DMS53 treated with DMSO at 0.1 percent for 48 hours (cell line): ENCODE results near the gene KIF17.

ENCODE experiments used
- DNase-seq: peaks from one replicate; lab custom pipeline; 2025; ENCODE audit not compliant: unreplicated experiment; lab: John Stamatoyannopoulos, UW

The KIF17 gene

GRCh38 chr1:20626524-20626923, 91.3 kb downstream of the KIF17 start:
- no peak for DNase-seq

- no peak for DNase-seq
Measured at GRCh38 chr1:20626098-20626427, 91.7 kb downstream of the KIF17 start.

- DNase-seq: no peak
Measured at GRCh38 chr1:20625176-20626097, 92.4 kb downstream of the KIF17 start.

DNA sequence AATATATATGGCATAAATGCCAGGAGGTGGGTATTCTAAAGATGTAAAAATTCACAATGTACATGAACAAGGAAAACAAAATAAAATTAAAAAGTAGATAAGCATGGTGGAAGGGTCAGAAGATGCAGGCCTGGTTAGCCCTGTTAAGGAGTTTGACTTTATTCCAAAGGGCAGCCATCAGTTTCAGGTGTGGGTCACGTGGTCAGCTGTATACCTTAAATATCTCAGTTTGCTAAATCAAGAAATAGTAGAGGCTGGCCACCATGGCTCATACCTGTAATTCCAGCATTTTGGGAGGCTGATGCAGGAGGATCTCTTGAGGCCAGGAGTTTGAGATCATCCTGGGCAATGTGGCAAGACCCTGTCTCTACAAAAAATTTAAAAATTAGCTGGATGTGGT, 93.1 kb downstream of the KIF17 start:
- DNase-seq: no peak

GRCh38 chr1:20621012-20621411, 96.8 kb downstream of the KIF17 start:
- DNase-seq: no peak

- no peak for DNase-seq
Measured at GRCh38 chr1:20619999-20620398, 97.8 kb downstream of the KIF17 start.

GRCh38 chr1:20618550-20618949, 99.3 kb downstream of the KIF17 start:
- no peak for DNase-seq

DNA sequence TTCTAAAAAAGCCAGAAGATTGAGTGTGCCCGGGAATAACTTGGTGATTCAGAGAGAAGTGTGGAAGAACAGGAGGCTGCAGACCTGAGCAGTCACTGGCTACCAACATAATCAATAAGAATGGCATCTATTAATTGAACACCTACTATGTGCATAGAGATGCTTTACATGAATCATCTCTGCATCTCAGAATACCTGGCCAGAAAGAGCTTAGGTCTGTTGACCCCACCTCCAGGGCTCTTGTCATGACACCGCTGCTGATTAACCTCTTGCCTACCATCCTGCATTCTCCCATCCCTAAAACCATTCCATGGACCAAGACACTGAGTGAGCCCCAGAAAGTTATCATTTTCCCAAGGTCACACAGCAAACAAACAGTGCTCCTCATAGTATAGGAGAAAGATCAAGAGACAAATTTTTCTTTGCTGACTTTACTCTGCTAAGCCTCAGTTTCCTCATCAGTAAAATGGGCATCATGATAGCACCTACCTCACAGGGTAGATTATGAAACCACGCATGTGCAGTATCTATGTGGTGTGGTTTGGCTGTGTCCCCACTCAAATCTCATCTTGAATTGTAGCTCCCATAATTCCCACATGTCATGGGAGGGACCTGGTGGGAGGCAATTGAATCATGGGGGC, 100.8 kb downstream of the KIF17 start:
- DNase-seq: no peak

GRCh38 chr1:20615946-20616846, 101.6 kb downstream of the KIF17 start:
- DNase-seq: no peak

DNA sequence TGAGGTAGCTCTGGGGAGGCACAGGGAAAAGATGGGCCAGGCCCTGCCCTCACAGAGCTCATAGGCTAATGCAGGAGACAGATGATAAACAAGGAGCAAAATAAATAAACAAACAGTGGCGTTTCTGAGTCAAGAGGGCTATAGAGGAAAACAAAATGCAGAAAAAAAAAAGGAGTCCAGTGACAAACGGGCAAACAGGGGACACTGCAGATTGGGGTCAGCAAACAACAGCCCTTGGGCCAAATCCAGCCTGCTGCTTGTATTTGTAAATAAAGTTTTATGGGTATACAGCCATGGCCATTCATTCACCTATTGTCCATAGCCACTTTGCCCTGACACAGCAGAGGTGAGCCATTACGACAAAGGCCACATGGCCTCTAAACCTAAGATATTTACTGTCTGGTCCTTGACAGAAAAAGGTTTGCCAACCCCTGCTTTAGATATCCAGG, 103.7 kb downstream of the KIF17 start:
- DNase-seq: no peak
